Endodermal cell (in vitro differentiated cells): ENCODE measurements around the gene KCNJ4. TPM values are rescaled to one million over a fixed set of nuclear protein-coding genes. Genes with fewer than 3 reads are reported as not detected.

Experiments used
- DNase-seq: peaks from one replicate; pipeline ENCODE4 v3.0.0-alpha.2; 2017
- H3K27ac ChIP-seq: 2 replicates; pipeline ENCODE4 v1.5.1; 2013; ENCODE audit warnings: mild to moderate bottlenecking, low read depth, low read length, moderate library complexity
- H3K27me3 ChIP-seq: 2 replicates; pipeline ENCODE4 v1.6.1; 2013; ENCODE audit warnings: mild to moderate bottlenecking, low read length, moderate library complexity; ENCODE audit not compliant: insufficient read depth, control insufficient read depth, poor library complexity, severe bottlenecking
- H3K36me3 ChIP-seq: 2 replicates; pipeline ENCODE4 v1.7.0; 2013; ENCODE audit warnings: mild to moderate bottlenecking, low read length, moderate library complexity; ENCODE audit not compliant: control insufficient read depth, insufficient read depth
- H3K4me1 ChIP-seq: one replicate; pipeline ENCODE4 v1.7.0; 2013; ENCODE audit warnings: low read length; ENCODE audit not compliant: control insufficient read depth, insufficient read depth
- H3K4me3 ChIP-seq: 2 replicates; pipeline ENCODE4 v1.5.1; 2013; ENCODE audit warnings: mild to moderate bottlenecking, low read length, moderate library complexity
- H3K9ac ChIP-seq: 2 replicates; pipeline ENCODE4 v1.6.1; 2013; ENCODE audit warnings: mild to moderate bottlenecking, low read length, moderate library complexity; ENCODE audit not compliant: poor library complexity, severe bottlenecking; ENCODE audit errors: extremely low read depth
- H3K9me3 ChIP-seq: 2 replicates; pipeline ENCODE4 v1.6.1; 2013; ENCODE audit warnings: mild to moderate bottlenecking, low read length, moderate library complexity; ENCODE audit not compliant: control insufficient read depth
- H3K27ac Mint-ChIP-seq: 2 replicates; pipeline ENCODE4 v1.8.0; 2020; ENCODE audit warnings: mixed read lengths
- H3K27me3 Mint-ChIP-seq: 2 replicates; pipeline ENCODE4 v1.8.0; 2021; ENCODE audit warnings: mild to moderate bottlenecking, mixed read lengths; ENCODE audit not compliant: insufficient read depth
- H3K36me3 Mint-ChIP-seq: 2 replicates; pipeline ENCODE4 v1.8.0; 2020; ENCODE audit warnings: low read depth, mixed read lengths
- H3K4me1 Mint-ChIP-seq: 2 replicates; pipeline ENCODE4 v1.8.0; 2020; ENCODE audit warnings: mixed read lengths
- H3K4me3 Mint-ChIP-seq: 2 replicates; pipeline ENCODE4 v1.8.0; 2020; ENCODE audit warnings: mild to moderate bottlenecking, moderate library complexity, mixed read lengths
- H3K9me3 Mint-ChIP-seq: 2 replicates; pipeline ENCODE4 v1.8.0; 2020; ENCODE audit warnings: mild to moderate bottlenecking, mixed read lengths
- WGBS, 2 experiments: methylation state at CpG; one replicate each; pipeline versions ENCODE4 v1.1.5 to v1.1.7; 2013; ENCODE audit warnings: missing lambda C conversion rate in 2 of 2, mixed read lengths in 1 of 2; ENCODE audit not compliant: insufficient coverage in 1 of 2, insufficient read length in 1 of 2; 5-methylcytosine and 5-hydroxymethylcytosine counted together
- total RNA-seq, 2 donors: library from RNA; stranded (reverse); fragmentation: NEBNext Ultra II Directional in 1 of 2; extraction: Animal tissue kit (Norgen Biotek cat#: 25700) in 1 of 2; gene quantifications; 2 replicates in 1 of 2; 3 replicates in 1 of 2; pipeline ENCODE4 v1.2.1, GENCODE V29; 2021
- TF ChIP-seq, protein P1 (sequence below): fragments of 200-600 bp; sonication (generic); conservative IDR thresholded peaks from 2 replicates; pipeline ENCODE4 v1.5.0; 2021; ENCODE audit warnings: antibody characterized with exemption, mild to moderate bottlenecking

KCNJ4 gene
- total RNA-seq, 2 donors from 2014 or later, result 0.37 to 1.4 TPM

DNA sequence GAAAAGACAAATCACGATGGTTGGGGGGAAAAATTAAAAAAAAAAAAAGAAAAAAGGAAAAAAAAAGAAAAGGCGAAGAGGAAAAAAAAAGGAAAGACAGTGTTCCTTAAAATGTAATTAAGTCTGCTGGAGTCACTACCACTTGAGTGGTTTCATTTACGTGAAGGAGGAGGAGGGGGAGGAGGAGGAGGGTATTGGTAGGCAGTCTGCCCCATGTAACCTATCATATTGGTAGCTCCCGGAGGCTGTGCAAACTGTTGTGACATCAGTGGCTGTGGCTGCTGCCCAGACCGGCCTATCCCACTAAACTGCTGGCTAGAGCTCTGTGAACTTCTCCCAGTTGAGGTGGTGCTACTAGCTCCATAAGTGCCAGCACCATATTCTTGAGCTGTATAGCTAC, 30.8 kb upstream of the KCNJ4 start:
- H3K27ac ChIP-seq, result no peak overlapping the region
- H3K9ac ChIP-seq, result no peak overlapping the region
- TF ChIP-seq, protein P1, sequence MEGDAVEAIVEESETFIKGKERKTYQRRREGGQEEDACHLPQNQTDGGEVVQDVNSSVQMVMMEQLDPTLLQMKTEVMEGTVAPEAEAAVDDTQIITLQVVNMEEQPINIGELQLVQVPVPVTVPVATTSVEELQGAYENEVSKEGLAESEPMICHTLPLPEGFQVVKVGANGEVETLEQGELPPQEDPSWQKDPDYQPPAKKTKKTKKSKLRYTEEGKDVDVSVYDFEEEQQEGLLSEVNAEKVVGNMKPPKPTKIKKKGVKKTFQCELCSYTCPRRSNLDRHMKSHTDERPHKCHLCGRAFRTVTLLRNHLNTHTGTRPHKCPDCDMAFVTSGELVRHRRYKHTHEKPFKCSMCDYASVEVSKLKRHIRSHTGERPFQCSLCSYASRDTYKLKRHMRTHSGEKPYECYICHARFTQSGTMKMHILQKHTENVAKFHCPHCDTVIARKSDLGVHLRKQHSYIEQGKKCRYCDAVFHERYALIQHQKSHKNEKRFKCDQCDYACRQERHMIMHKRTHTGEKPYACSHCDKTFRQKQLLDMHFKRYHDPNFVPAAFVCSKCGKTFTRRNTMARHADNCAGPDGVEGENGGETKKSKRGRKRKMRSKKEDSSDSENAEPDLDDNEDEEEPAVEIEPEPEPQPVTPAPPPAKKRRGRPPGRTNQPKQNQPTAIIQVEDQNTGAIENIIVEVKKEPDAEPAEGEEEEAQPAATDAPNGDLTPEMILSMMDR, result no peak
- Mint-ChIP-seq H3K27me3 (no peaks in the 10 kb centered on the region), H3K27ac (peak overlapping the region; percentile 19), H3K36me3 (peaks cover 92% of the 10 kb centered on the region), H3K4me3 (no peak overlapping the region), H3K9me3 (no peaks in the 10 kb centered on the region), H3K4me1 (peaks cover 8% of the 10 kb centered on the region)
- no peak for DNase-seq
- H3K4me1 ChIP-seq, result peaks cover 3% of the 10 kb centered on the region
- 94 to 96% methylated on average over 4 to 5 of the region's 5 CpGs for WGBS, 2 experiments
- no peaks in the 10 kb centered on the region for H3K9me3 ChIP-seq
- no peaks in the 10 kb centered on the region for H3K27me3 ChIP-seq
- peaks cover 94% of the 10 kb centered on the region for H3K36me3 ChIP-seq
- H3K4me3 ChIP-seq, result no peak overlapping the region

DNA sequence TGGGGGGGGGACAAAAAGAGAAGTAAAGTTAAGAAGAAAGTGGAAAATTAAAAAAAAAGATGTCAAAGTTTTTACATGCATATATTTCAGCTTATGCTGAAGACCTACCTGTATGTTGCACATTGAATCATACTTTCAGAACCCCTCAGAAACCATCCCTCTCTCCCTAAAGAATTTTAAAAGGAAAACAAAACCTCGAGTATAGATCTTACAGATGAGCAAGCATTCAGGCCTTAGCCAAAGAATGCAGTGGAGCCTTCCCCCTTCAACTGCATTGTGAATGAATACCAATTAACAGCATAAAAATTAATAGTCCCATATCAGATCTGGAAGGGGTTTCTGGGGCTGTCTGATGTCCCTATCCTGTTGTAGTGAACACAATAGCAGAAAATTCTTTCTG, 29.2 kb upstream of the KCNJ4 start:
- Histone ChIP-seq H3K4me3 (no peak overlapping the region), H3K36me3 (peaks cover 88% of the 10 kb centered on the region), H3K4me1 (no peaks in the 10 kb centered on the region), H3K9ac (no peak overlapping the region), H3K9me3 (no peaks in the 10 kb centered on the region), H3K27ac (no peak overlapping the region), H3K27me3 (no peaks in the 10 kb centered on the region)
- Mint-ChIP-seq H3K36me3 (peaks cover 77% of the 10 kb centered on the region), H3K4me1 (no peaks in the 10 kb centered on the region), H3K27ac (no peak overlapping the region), H3K9me3 (no peaks in the 10 kb centered on the region), H3K27me3 (no peaks in the 10 kb centered on the region), H3K4me3 (no peak overlapping the region)
- WGBS, 2 experiments, result 83 to 100% methylated on average over 1 of the region's 1 CpG
- no peak for DNase-seq
- TF ChIP-seq, protein P1, result no peak

DNA sequence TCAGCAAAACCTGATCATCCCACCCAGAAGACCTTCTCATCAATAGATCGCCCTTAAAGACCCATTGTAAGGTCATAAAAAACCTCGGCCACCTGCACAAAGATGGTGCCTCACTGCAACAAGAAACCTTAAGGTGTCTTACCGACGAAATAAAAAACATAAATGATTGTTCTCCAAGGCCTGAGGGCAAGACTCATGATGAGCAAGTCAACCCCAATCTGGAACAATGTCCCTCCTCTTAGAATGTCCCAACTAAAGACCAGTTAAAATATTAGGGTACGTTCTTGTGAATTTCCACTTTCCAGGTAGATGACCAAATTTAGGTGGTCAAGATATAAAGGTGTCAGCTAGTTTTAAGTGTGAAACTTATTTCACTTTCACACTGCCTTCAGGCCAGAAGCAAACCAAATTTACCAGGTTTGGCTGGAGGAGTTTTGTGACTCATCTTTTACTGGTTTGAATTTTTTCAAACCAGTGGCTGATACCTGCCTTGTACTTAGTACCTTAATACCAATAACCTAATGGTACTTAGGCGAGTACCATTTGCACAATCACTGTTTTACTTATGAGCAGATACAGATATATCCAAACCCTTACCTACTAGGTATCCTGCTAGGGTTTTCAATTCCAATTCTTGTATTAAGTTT, 27.8 kb upstream of the KCNJ4 start:
- Mint-ChIP-seq H3K9me3 (no peaks in the 10 kb centered on the region), H3K4me3 (no peak overlapping the region), H3K4me1 (peaks cover 3% of the 10 kb centered on the region), H3K27ac (peak overlapping the region; percentile 38), H3K36me3 (peaks cover 65% of the 10 kb centered on the region), H3K27me3 (no peaks in the 10 kb centered on the region)
- no peaks in the 10 kb centered on the region for H3K27me3 ChIP-seq
- H3K4me1 ChIP-seq, result no peaks in the 10 kb centered on the region
- no peak for DNase-seq
- no peak overlapping the region for H3K4me3 ChIP-seq
- H3K9me3 ChIP-seq, result no peaks in the 10 kb centered on the region
- H3K36me3 ChIP-seq, result peaks cover 76% of the 10 kb centered on the region
- 93 to 95% methylated on average over 5 to 6 of the region's 6 CpGs for WGBS, 2 experiments
- no peak overlapping the region for H3K9ac ChIP-seq
- TF ChIP-seq, protein P1, result no peak
- H3K27ac ChIP-seq, result no peak overlapping the region
